ENCODE results near the gene DAD1. TPM values are rescaled to one million over a fixed set of nuclear protein-coding genes. Genes with fewer than 3 reads are reported as not detected.

Gene DAD1
- polyA plus RNA-seq, 4 donors = 267 to 301 (median 285) TPM

GRCh38 chr14:22522466-22522957 is 66.5 kb downstream of the DAD1 start:
- no peak for DNase-seq (ENCODE audit: low read depth in 4 of 4, low spot score in 3 of 4)

DNA sequence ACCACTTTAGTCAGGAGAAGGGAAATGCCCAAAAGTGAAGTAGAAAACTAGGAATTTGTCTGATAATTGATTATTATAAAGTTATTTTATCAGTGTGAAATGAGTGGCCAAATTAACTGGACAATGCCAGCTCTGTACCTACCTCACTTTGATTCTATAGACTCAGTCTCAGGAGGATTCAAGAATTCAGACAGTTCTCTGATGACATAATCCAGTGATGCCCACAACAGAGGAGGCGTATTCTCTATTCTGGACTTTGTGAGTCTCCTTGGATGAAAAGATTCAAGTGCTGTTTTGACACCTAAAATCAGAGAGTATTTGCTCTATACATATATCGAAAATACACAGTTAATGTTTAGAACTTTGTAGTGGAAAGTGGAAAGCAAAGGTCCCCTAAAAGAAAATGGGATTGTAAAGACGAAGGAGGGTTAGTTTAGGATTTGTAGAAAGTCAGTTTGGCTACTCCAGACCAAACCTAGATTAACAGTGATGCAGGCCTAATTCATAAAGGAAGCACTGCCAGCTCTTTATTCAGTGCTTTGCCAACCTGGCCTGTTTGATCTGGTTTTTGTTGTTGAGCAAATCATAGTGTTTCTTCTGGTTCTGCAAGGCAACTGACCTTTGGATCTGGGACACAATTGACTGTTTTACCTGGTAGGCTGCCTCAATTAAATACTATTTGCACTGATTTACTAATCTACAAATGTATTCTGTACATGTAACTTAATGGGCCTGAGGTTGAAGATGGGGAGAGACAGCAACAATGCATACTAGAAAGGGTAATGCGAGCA is 67.4 kb downstream of the DAD1 start:
- no peak for DNase-seq (ENCODE audit: low read depth in 4 of 4, low spot score in 3 of 4)

DNA sequence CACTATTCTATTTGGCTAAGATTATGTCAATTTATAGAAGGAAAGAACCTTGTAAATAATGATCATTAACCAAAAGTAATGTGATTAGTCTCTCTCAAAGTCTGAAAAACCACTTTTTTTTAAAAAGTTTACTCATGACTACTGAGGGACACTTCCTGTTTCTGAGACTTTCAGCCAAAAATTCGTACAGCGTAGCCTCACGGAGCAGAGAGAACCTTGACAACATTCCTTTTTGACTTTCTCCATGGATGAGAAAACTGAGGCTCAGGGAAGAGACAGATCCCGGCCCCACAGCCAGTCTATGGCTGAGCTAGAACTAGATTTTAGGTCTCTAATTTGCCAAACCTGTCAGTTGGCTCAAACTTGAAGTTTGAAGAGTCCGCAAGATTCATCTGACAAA is 68.2 kb downstream of the DAD1 start:
- no peak for DNase-seq (ENCODE audit: low read depth in 4 of 4, low spot score in 3 of 4)

DNA sequence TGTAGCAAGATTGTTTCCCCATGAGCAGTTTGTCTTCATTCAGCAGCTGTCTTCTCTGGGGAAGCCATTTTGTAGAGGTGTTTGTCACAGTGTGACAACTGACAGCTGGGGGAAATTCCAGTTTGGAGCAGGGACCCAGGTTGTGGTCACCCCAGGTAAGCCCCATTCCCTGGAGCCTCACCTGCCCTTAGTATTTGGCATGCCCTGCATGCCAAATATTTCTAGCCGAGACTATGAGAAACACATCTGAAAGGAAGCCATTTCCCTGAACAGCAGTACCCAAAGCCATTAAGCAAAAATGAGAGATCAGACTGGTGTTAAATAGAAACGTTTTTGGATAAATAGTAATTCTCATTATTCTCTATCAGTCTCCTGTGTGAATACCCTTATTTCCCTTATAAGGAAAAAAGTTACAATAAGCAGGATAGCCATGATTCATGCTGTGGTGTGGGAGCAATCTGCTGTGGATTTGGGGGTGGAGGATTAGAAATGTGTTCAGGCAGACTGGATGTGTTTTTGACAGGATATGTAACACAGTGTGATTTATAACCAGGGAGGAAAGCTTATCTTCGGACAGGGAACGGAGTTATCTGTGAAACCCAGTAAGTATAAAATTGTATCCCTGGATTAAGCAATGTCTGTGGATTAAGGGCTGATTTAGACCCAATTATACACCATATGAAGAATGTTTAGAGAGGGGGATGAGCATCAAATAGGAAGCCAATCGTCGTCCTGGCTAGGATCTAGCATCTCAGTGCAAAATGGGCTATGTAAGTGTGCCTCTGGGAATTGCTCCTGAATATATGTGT is 68.9 kb downstream of the DAD1 start:
- no peak for DNase-seq (ENCODE audit: low read depth in 4 of 4, low spot score in 3 of 4)

DNA sequence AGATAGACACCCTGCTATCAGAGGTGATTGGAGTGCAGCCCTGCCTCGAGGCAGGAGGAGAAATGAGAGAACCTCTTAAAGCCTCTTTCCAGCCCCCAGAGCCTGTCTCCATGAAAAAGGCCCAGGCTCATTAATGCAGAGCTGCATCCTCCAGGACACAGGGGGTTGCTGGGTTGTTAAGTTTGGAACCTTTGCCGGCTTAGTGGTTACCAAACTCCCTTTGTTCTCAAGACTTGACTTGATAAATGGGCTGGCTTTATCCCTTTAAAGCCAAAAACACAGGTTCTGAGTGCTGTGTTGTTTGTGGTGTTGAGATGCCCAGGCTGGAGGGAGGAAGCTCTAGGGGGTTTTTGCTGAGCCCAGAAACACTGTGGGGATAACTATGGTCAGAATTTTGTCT is 71.0 kb downstream of the DAD1 start:
- DNase-seq (ENCODE audit: low read depth in 4 of 4, low spot score in 3 of 4) = no peak

DNA sequence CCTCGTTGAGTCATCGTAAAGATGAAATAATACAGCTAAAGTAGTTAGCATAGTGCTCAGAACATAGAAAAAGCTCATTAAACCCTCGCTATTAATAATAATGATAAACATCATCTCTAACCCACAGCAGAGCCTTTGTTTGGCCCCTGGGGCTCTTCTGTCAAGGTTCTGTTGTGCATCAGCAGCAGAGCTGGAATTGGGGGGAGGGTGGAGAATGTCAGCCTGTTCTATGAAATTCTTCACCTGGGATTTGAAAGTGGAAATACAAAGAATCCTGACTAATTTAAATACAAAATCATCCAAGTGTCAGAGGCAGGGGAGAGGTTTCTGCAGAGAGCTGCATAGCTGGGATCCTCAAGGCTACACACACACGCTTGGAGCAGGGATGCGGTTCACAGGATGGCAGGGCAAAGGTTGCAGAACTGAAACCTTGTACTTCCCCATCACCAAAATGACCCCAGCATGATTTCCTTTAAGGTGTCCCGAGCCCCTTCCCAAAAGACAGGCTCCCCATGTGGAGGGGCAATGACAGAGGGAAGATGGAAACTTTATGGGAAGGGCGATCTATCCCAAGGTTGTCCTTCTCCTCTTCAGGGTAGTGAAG is 71.8 kb downstream of the DAD1 start:
- no peak for DNase-seq (ENCODE audit: low read depth in 4 of 4, low spot score in 3 of 4)

DNA sequence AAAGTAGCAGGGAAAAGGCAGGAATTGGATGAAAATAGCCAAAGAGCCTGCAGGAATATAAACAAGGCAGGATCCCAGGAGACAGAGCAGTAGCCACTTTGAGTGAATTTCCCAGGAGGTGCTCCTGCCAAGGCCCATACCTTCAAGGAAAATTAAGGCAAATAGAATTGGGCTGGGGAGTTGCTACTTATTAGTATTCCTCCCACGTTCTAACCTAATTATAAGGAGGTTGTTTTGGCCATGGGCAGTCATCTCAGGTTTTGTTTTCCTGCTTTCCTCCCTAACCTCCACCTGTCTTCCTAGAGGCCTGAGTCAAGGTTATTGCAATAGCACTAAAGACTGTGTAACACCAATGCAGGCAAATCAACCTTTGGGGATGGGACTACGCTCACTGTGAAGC is 73.1 kb downstream of the DAD1 start:
- DNase-seq (ENCODE audit: low read depth in 4 of 4, low spot score in 3 of 4) = no peak

Other genes with a start within 250 kb of the DAD1 start
- 10 to 100 TPM; 46.6 to 57.1 (median 52.7) TPM for gene ABHD4, start 9.1 kb upstream of the DAD1 start, polyA plus RNA-seq (ENCODE audit: insufficient read length in 4 of 4)
- gene OR6J1, start 55.1 kb upstream of the DAD1 start, polyA plus RNA-seq (ENCODE audit: insufficient read length in 4 of 4) = under 1 TPM; 0.07 to 0.34 (median 0.17) TPM
- 100 to 1,000 TPM; 131 to 150 (median 139) TPM for gene OXA1L, start 177.5 kb upstream of the DAD1 start, polyA plus RNA-seq (ENCODE audit: insufficient read length in 4 of 4)
- 100 to 1,000 TPM in 3 of 4 donors, 10 to 100 TPM in 1; 95.3 to 132 (median 105) TPM for gene SLC7A7, start 226.2 kb upstream of the DAD1 start, polyA plus RNA-seq (ENCODE audit: insufficient read length in 4 of 4)
- gene MRPL52, start 240.7 kb upstream of the DAD1 start, polyA plus RNA-seq (ENCODE audit: insufficient read length in 4 of 4) = 10 to 100 TPM; 73.5 to 91.2 (median 79.6) TPM
- 100 to 1,000 TPM; 147 to 172 (median 165) TPM for gene MMP14, start 247.4 kb upstream of the DAD1 start, polyA plus RNA-seq (ENCODE audit: insufficient read length in 4 of 4)